Esophagus squamous epithelium (tissue), 4 donors: Measurements from ENCODE around the gene TRDMT1.

Experiments used
- POLR2A ChIP-seq, 4 donors: fragments of 450-650 bp; IDR thresholded peaks; one replicate each; pipeline ENCODE4 v1.6.1; 2017; ENCODE audit warnings: antibody characterized with exemption in 4 of 4, mild to moderate bottlenecking in 4 of 4, moderate library complexity in 3 of 4
- TF ChIP-seq, protein P1 (sequence below), 6 experiments: fragments of 450-650 bp in 4 of 6; fragments of 200-600 bp in 2 of 6; sonication (generic) in 2 of 6; IDR thresholded peaks; one replicate each; pipeline ENCODE4 v1.5.1; 2016 to 2019; ENCODE audit warnings: antibody characterized with exemption in 6 of 6, mild to moderate bottlenecking in 4 of 6, moderate library complexity in 4 of 6

DNA sequence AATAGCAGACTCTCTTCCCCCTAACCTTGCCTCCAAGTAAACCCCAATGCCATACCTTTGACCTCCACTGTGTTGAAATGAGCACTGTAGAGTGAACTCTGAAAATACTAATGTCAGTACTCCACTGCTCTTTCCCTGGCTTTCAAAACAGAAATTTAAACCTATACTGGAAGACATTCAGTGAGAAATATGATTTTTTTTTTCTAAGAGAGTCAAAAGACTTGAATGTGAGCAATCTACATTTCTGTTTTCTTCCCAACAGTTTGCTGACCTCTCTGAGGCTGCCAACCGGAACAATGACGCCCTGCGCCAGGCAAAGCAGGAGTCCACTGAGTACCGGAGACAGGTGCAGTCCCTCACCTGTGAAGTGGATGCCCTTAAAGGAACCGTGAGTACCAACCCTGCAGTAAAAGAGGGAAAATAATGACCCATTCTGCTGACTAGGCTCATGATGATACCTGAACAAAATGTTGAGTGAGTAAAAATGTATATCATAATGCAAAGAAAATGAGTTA lies 33.0 kb upstream of the TRDMT1 start:
- TF ChIP-seq, protein P1, sequence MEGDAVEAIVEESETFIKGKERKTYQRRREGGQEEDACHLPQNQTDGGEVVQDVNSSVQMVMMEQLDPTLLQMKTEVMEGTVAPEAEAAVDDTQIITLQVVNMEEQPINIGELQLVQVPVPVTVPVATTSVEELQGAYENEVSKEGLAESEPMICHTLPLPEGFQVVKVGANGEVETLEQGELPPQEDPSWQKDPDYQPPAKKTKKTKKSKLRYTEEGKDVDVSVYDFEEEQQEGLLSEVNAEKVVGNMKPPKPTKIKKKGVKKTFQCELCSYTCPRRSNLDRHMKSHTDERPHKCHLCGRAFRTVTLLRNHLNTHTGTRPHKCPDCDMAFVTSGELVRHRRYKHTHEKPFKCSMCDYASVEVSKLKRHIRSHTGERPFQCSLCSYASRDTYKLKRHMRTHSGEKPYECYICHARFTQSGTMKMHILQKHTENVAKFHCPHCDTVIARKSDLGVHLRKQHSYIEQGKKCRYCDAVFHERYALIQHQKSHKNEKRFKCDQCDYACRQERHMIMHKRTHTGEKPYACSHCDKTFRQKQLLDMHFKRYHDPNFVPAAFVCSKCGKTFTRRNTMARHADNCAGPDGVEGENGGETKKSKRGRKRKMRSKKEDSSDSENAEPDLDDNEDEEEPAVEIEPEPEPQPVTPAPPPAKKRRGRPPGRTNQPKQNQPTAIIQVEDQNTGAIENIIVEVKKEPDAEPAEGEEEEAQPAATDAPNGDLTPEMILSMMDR (IDR thresholded peaks at IDR 0.05) = no peak
- TF ChIP-seq POLR2A (IDR thresholded peaks at IDR 0.05) = no peak
